ENCODE results near the gene SKA1.
"Not testable (repeated sequence)": the region's sequence is repeated elsewhere in the genome, so short reads cannot be mapped to it uniquely, and the experiment has no call there.

Gene SKA1

GRCh38 chr18:50432915-50433314 is 58.1 kb downstream of the SKA1 start:
- DNase-seq, result no peak

- not testable (repeated sequence) for DNase-seq
Observed at GRCh38 chr18:50436742-50437141, 61.9 kb downstream of the SKA1 start.

GRCh38 chr18:50439460-50440015 is 64.7 kb downstream of the SKA1 start:
- DNase-seq, result no peak

GRCh38 chr18:50441016-50441415 is 66.2 kb downstream of the SKA1 start:
- DNase-seq, result no peak

- no peak for DNase-seq
Observed at GRCh38 chr18:50441501-50441900, 66.7 kb downstream of the SKA1 start.
